ENCODE results near the gene KRT74.

DNA sequence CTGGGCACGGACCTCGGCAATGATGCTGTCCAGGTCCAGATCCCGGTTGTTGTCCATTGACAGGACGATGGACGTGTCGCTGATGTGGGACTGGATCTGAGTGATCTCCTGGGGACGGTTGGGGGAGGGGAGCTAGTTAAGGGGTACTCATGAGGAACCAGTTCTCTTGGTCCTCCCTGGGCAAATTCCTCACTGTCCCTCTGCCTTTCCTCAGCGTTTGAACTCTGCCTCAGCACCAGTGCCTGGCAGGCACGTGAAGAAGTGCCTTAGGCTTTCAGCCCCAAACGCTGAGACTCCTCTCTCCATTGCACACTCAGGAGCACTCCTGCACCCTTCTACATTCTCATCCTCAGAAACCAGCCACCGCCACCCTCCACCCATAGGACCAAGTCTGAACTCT is 17.9 kb upstream of the KRT74 start:
- TF ChIP-seq, protein P1, sequence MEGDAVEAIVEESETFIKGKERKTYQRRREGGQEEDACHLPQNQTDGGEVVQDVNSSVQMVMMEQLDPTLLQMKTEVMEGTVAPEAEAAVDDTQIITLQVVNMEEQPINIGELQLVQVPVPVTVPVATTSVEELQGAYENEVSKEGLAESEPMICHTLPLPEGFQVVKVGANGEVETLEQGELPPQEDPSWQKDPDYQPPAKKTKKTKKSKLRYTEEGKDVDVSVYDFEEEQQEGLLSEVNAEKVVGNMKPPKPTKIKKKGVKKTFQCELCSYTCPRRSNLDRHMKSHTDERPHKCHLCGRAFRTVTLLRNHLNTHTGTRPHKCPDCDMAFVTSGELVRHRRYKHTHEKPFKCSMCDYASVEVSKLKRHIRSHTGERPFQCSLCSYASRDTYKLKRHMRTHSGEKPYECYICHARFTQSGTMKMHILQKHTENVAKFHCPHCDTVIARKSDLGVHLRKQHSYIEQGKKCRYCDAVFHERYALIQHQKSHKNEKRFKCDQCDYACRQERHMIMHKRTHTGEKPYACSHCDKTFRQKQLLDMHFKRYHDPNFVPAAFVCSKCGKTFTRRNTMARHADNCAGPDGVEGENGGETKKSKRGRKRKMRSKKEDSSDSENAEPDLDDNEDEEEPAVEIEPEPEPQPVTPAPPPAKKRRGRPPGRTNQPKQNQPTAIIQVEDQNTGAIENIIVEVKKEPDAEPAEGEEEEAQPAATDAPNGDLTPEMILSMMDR (IDR thresholded peaks at IDR 0.05) = no peak
- TF ChIP-seq EP300 (IDR thresholded peaks at IDR 0.05) (no peak), POLR2A (IDR thresholded peaks at IDR 0.05) (no peak)

Data from gastroesophageal sphincter (tissue), 3 donors.